Mesothelial cell of epicardium (in vitro differentiated cells): Measurements from ENCODE around the gene PPP1R14B. TPM values are rescaled to one million over a fixed set of nuclear protein-coding genes. Genes with fewer than 3 reads are reported as not detected.
A peak's percentile ranks its signal among the peaks of the same experiment; 100 is the strongest.

Source experiments
- DNase-seq, 2 experiments: peaks; one replicate each; pipeline ENCODE4 v3.0.0; 2021; ENCODE audit warnings: low spot score in 2 of 2; ENCODE audit not compliant: unreplicated experiment in 2 of 2
- H3K27ac Mint-ChIP-seq: 2 replicates; pipeline ENCODE4 v1.8.0; 2021; ENCODE audit warnings: mixed read lengths
- H3K27me3 Mint-ChIP-seq: 2 replicates; pipeline ENCODE4 v1.8.0; 2021; ENCODE audit warnings: low read depth, mixed read lengths
- H3K36me3 Mint-ChIP-seq: 2 replicates; pipeline ENCODE4 v1.8.0; 2021; ENCODE audit warnings: mixed read lengths
- H3K4me1 Mint-ChIP-seq: 2 replicates; pipeline ENCODE4 v1.8.0; 2021; ENCODE audit warnings: mixed read lengths
- H3K4me3 Mint-ChIP-seq: 2 replicates; pipeline ENCODE4 v1.8.0; 2021; ENCODE audit warnings: mild to moderate bottlenecking, moderate library complexity, mixed read lengths
- H3K9me3 Mint-ChIP-seq: 2 replicates; pipeline ENCODE4 v1.8.0; 2021; ENCODE audit warnings: mixed read lengths
- CTCF ChIP-seq: fragments of 200-600 bp; sonication (generic); IDR thresholded peaks from one replicate; pipeline ENCODE4 v1.5.0; 2021; ENCODE audit warnings: antibody characterized with exemption; ENCODE audit not compliant: unreplicated experiment
- total RNA-seq: library from RNA; stranded (reverse); gene quantifications from 3 replicates; pipeline ENCODE4 v1.2.1, GENCODE V29; 2021

The PPP1R14B gene
- total RNA-seq, 1 donor from 2014 or later = 131 TPM

- Mint-ChIP-seq H3K9me3 (no peaks in the 10 kb centered on the region), H3K36me3 (peaks cover 8% of the 10 kb centered on the region), H3K27me3 (peaks cover 71% of the 10 kb centered on the region), H3K27ac (no peak overlapping the region), H3K4me1 (peaks cover 9% of the 10 kb centered on the region), H3K4me3 (peak overlapping the region; percentile 42)
- no peak for DNase-seq
- TF ChIP-seq CTCF = no peak
These were observed 45.2 kb upstream of the PPP1R14B start for GRCh38 chr11:64291752-64292459.

GRCh38 chr11:64291262-64291751 is 44.6 kb upstream of the PPP1R14B start, which contains the start of gene KCNK4:
Gene KCNK4, plus strand, starts transcription at chr11:64291302. Its CDS starts 1,717 bp downstream, at chr11:64293019.
- TF ChIP-seq CTCF = no peak
- Mint-ChIP-seq H3K9me3 (no peaks in the 10 kb centered on the region), H3K27me3 (peaks cover 65% of the 10 kb centered on the region), H3K4me3 (peak within 1 kb of the TSS; percentile 70), H3K27ac (no peak within 1 kb of the TSS), H3K36me3 (peaks cover 8% of the 10 kb centered on the region), H3K4me1 (peaks cover 15% of the 10 kb centered on the region)
- no peak for DNase-seq

GRCh38 chr11:64290352-64291261 is 43.9 kb upstream of the PPP1R14B start:
- Mint-ChIP-seq H3K27ac (no peak overlapping the region), H3K9me3 (no peaks in the 10 kb centered on the region), H3K36me3 (peaks cover 8% of the 10 kb centered on the region), H3K4me1 (peaks cover 18% of the 10 kb centered on the region), H3K27me3 (peaks cover 58% of the 10 kb centered on the region), H3K4me3 (peak overlapping the region; percentile 70)
- DNase-seq = no peak
- TF ChIP-seq CTCF = no peak

GRCh38 chr11:64289002-64289564 is 42.3 kb upstream of the PPP1R14B start:
- peaks cover 8% of the 10 kb centered on the region for H3K36me3 Mint-ChIP-seq
- H3K27me3 Mint-ChIP-seq = peaks cover 43% of the 10 kb centered on the region
- H3K4me3 Mint-ChIP-seq = no peak overlapping the region
- H3K27ac Mint-ChIP-seq = no peak overlapping the region
- no peak for TF ChIP-seq CTCF
- DNase-seq = no peak
- H3K9me3 Mint-ChIP-seq = no peaks in the 10 kb centered on the region
- H3K4me1 Mint-ChIP-seq = peaks cover 18% of the 10 kb centered on the region

GRCh38 chr11:64288353-64288750 is 41.6 kb upstream of the PPP1R14B start:
- peaks cover 8% of the 10 kb centered on the region for H3K36me3 Mint-ChIP-seq
- H3K4me3 Mint-ChIP-seq = no peak overlapping the region
- no peaks in the 10 kb centered on the region for H3K9me3 Mint-ChIP-seq
- no peak for TF ChIP-seq CTCF
- peaks cover 18% of the 10 kb centered on the region for H3K4me1 Mint-ChIP-seq
- peaks cover 36% of the 10 kb centered on the region for H3K27me3 Mint-ChIP-seq
- no peak for DNase-seq
- no peak overlapping the region for H3K27ac Mint-ChIP-seq
